GM23248 (cell line): Measurements from ENCODE around the gene ZNF599. TPM values are rescaled to one million over a fixed set of nuclear protein-coding genes. Genes with fewer than 3 reads are reported as not detected.
"Not testable (repeated sequence)": the region's sequence is repeated elsewhere in the genome, so short reads cannot be mapped to it uniquely, and the experiment has no call there.

ENCODE experiments used
- DNase-seq: peaks from one replicate; pipeline ENCODE4 v3.0.0-alpha.2; 2015
- H2AFZ ChIP-seq: fragments of 200-600 bp; sonication (generic); 2 replicates; pipeline ENCODE4 v1.6.1; 2016; ENCODE audit warnings: antibody characterized with exemption
- H3F3A ChIP-seq: fragments of 200-600 bp; sonication (generic); 2 replicates; pipeline ENCODE4 v1.6.1; 2016; ENCODE audit warnings: mild to moderate bottlenecking, antibody characterized with exemption, mixed run types; ENCODE audit not compliant: insufficient read depth
- H3K27ac ChIP-seq: fragments of 200-600 bp; sonication (generic); 2 replicates; pipeline ENCODE4 v1.5.1; 2016; ENCODE audit warnings: mild to moderate bottlenecking
- H3K27me3 ChIP-seq: fragments of 200-600 bp; sonication (generic); replicated peaks from 2 replicates; pipeline ENCODE4 v1.6.1; 2016; ENCODE audit warnings: mild to moderate bottlenecking; ENCODE audit not compliant: insufficient read depth
- H3K36me3 ChIP-seq: fragments of 200-600 bp; sonication (generic); 2 replicates; pipeline ENCODE4 v1.6.1; 2016; ENCODE audit warnings: low read depth, mild to moderate bottlenecking
- H3K4me1 ChIP-seq: fragments of 200-600 bp; sonication (generic); 2 replicates; pipeline ENCODE4 v1.6.1; 2016; ENCODE audit warnings: mild to moderate bottlenecking; ENCODE audit not compliant: insufficient read depth
- H3K4me2 ChIP-seq: fragments of 200-600 bp; sonication (generic); one replicate; pipeline ENCODE4 v1.6.1; 2016; ENCODE audit warnings: mild to moderate bottlenecking; ENCODE audit not compliant: unreplicated experiment
- H3K4me3 ChIP-seq: fragments of 200-600 bp; sonication (generic); 2 replicates; pipeline ENCODE4 v1.5.1; 2016; ENCODE audit warnings: mild to moderate bottlenecking
- H3K79me2 ChIP-seq: fragments of 200-600 bp; sonication (generic); 2 replicates; pipeline ENCODE4 v1.6.1; 2016; ENCODE audit warnings: mild to moderate bottlenecking; ENCODE audit not compliant: insufficient read depth
- H3K9ac ChIP-seq: fragments of 200-600 bp; sonication (generic); 2 replicates; pipeline ENCODE4 v1.6.1; 2016; ENCODE audit warnings: mild to moderate bottlenecking
- H3K9me2 ChIP-seq: fragments of 200-600 bp; sonication (generic); 2 replicates; pipeline ENCODE4 v1.6.1; 2016; ENCODE audit warnings: mixed run types, mild to moderate bottlenecking, moderate library complexity; ENCODE audit not compliant: insufficient read depth
- H3K9me3 ChIP-seq: fragments of 200-600 bp; sonication (generic); one replicate; pipeline ENCODE4 v1.6.1; 2017; ENCODE audit warnings: low read depth
- H4K20me1 ChIP-seq: fragments of 200-600 bp; sonication (generic); 2 replicates; pipeline ENCODE4 v1.6.0; 2016; ENCODE audit not compliant: insufficient read depth
- EZH2 ChIP-seq: fragments of 200-600 bp; sonication (generic); IDR thresholded peaks from 2 replicates; pipeline ENCODE4 v1.6.1; 2018; ENCODE audit warnings: antibody characterized with exemption, mild to moderate bottlenecking; ENCODE audit not compliant: insufficient read depth, poor library complexity, severe bottlenecking
- EZH2phosphoT487 ChIP-seq: fragments of 200-600 bp; sonication (generic); IDR thresholded peaks from 2 replicates; pipeline ENCODE4 v1.6.1; 2018; ENCODE audit warnings: antibody characterized with exemption, moderate library complexity, mild to moderate bottlenecking, low read depth; ENCODE audit not compliant: insufficient read depth
- WGBS, 2 experiments: methylation state at CpG; one replicate each; pipeline ENCODE4 v1.1.6; 2015 to 2017; ENCODE audit warnings: low lambda C conversion rate in 2 of 2, low coverage in 1 of 2; ENCODE audit errors: missing lambda C conversion rate in 2 of 2; 5-methylcytosine and 5-hydroxymethylcytosine counted together
- in situ Hi-C: fragments of 300-500 bp; cut with MboI; formaldehyde crosslinking; loops from 2 replicates; pipeline ENCODE4 v1.15.0; 2020
- polyA plus RNA-seq: library from polyadenylated mRNA; unstranded; fragments of >200 nt; fragmentation: Nextera tagmentation; extraction: Ambion mirVana; gene quantifications from 2 replicates; pipeline ENCODE4 v1.2.1, GENCODE V29; 2016
- total RNA-seq: library from RNA; depleted of rRNA; stranded (reverse); fragments of >200 nt; shearing (Covaris generic); gene quantifications from 2 replicates; pipeline ENCODE4 v1.2.3, GENCODE V29; 2014

ZNF599 gene
- total and polyA plus RNA-seq, 2 experiments from 2014 or later, result 7.6 to 7.8 TPM

- in situ Hi-C loops, result no loop called here
- H3K4me3 ChIP-seq, result no peak overlapping the region
- H2AFZ ChIP-seq, result no peak overlapping the region
- no peak overlapping the region for H3K4me2 ChIP-seq
- H3K9me3 ChIP-seq, result no peaks in the 10 kb centered on the region
- no peak overlapping the region for H3K9ac ChIP-seq
- H4K20me1 ChIP-seq, result no peaks in the 10 kb centered on the region
- no peaks in the 10 kb centered on the region for H3K79me2 ChIP-seq
- H3F3A ChIP-seq, result 0 out of 2 replicates have a peak, but pooled peaks cover 10% of the 10 kb centered on the region
- TF ChIP-seq EZH2 (no peak), EZH2phosphoT487 (no peak)
- no peaks in the 10 kb centered on the region for H3K36me3 ChIP-seq
- peaks cover 9% of the 10 kb centered on the region; the same call in 1 of the 2 replicates for H3K4me1 ChIP-seq
- no peaks in the 10 kb centered on the region for H3K9me2 ChIP-seq
- no peak overlapping the region for H3K27ac ChIP-seq
- no peak for DNase-seq
- WGBS, 2 experiments, result 62 to 65% methylated on average over 14 to 15 of the region's 15 CpGs
- H3K27me3 ChIP-seq, result no peaks in the 10 kb centered on the region
Measured at GRCh38 chr19:34806976-34807860, 34.2 kb upstream of the ZNF599 start.

DNA sequence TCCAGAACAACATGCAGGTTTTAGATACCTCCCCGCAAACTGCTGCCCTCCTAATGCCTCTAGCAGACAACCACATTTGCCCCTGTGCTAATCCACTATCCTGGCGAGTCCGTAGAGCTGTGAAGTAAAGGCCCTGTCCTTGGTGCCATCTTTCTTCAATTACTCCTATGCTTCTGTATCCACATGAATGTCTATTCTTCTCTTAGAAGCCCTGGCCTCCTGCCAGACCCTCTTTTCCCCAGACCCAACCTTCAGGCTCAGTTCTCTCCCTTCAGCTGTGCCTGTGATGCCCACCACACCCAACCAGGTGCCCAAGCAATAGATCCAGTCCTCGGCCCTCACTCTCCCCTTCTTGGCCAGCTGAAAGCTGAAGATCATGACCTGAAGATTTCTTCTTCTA is 31.1 kb upstream of the ZNF599 start:
- WGBS, 2 experiments, result 7 to 8% methylated on average over 4 of the region's 4 CpGs
- in situ Hi-C loops, result no loop called here
- Histone ChIP-seq H3F3A (0 out of 2 replicates have a peak, but pooled peaks cover 10% of the 10 kb centered on the region), H3K27ac (no peak overlapping the region), H4K20me1 (no peaks in the 10 kb centered on the region), H3K36me3 (no peaks in the 10 kb centered on the region), H3K4me3 (no peak overlapping the region), H3K79me2 (no peaks in the 10 kb centered on the region), H3K9me2 (no peaks in the 10 kb centered on the region), H3K4me1 (peaks cover 9% of the 10 kb centered on the region; the same call in 1 of the 2 replicates), H3K9me3 (no peaks in the 10 kb centered on the region), H3K9ac (no peak overlapping the region), H3K4me2 (no peak overlapping the region), H3K27me3 (no peaks in the 10 kb centered on the region; the same call in 1 of the 2 replicates), H2AFZ (no peak overlapping the region)
- TF ChIP-seq EZH2, result no peak
- no peak for TF ChIP-seq EZH2phosphoT487
- no peak for DNase-seq

GRCh38 chr19:34796953-34797352 is 23.9 kb upstream of the ZNF599 start:
- H3F3A ChIP-seq, H3K79me2 ChIP-seq, H3K36me3 ChIP-seq, H3K4me2 ChIP-seq, in situ Hi-C loops, H3K9ac ChIP-seq, H3K27me3 ChIP-seq, H3K9me3 ChIP-seq, H3K4me1 ChIP-seq, H4K20me1 ChIP-seq, DNase-seq, H3K27ac ChIP-seq, H3K9me2 ChIP-seq, H3K4me3 ChIP-seq, H2AFZ ChIP-seq: not testable (repeated sequence)
- 28 to 42% methylated on average over 6 of the region's 6 CpGs for WGBS, 2 experiments

GRCh38 chr19:34794066-34794960 is 21.3 kb upstream of the ZNF599 start:
- Histone ChIP-seq H3K27me3 (no peaks in the 10 kb centered on the region), H2AFZ (peak overlapping the region; percentile 72), H3F3A (no peaks in the 10 kb centered on the region), H3K9ac (no peak overlapping the region), H3K9me2 (no peaks in the 10 kb centered on the region), H3K79me2 (no peaks in the 10 kb centered on the region), H4K20me1 (no peaks in the 10 kb centered on the region), H3K36me3 (no peaks in the 10 kb centered on the region), H3K4me2 (peak overlapping the region; percentile 23), H3K27ac (no peak overlapping the region), H3K4me1 (no peaks in the 10 kb centered on the region), H3K9me3 (no peaks in the 10 kb centered on the region), H3K4me3 (no peak overlapping the region)
- in situ Hi-C loops, result no loop called here
- no peak for TF ChIP-seq EZH2
- TF ChIP-seq EZH2phosphoT487, result no peak
- DNase-seq, result no peak
- 16 to 24% methylated on average over 8 to 9 of the region's 9 CpGs for WGBS, 2 experiments
